ENCODE results near the gene NEDD4L.
"Not testable (repeated sequence)": the region's sequence is repeated elsewhere in the genome, so short reads cannot be mapped to it uniquely, and the experiment has no call there.

The NEDD4L gene

DNA sequence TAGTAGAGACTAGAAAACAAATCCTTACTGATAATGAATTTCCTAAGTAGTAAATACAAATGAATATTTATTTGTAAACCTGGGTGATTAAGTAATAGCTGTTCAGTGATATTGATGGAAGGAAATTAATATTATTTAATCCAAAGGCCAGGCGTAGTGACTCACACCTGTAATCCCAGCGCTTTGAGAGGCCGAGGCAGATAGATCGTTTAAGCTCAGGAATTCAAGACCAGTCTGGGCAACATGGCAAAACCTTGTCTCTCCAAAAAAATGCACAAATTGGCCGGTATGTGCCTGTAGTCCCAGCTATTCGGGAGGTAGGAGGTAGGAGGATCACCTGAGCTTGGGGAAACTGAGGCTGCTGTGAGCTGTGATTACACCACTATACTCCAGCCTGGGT, 228.2 kb downstream of the NEDD4L start:
- TF ChIP-seq, protein P1, sequence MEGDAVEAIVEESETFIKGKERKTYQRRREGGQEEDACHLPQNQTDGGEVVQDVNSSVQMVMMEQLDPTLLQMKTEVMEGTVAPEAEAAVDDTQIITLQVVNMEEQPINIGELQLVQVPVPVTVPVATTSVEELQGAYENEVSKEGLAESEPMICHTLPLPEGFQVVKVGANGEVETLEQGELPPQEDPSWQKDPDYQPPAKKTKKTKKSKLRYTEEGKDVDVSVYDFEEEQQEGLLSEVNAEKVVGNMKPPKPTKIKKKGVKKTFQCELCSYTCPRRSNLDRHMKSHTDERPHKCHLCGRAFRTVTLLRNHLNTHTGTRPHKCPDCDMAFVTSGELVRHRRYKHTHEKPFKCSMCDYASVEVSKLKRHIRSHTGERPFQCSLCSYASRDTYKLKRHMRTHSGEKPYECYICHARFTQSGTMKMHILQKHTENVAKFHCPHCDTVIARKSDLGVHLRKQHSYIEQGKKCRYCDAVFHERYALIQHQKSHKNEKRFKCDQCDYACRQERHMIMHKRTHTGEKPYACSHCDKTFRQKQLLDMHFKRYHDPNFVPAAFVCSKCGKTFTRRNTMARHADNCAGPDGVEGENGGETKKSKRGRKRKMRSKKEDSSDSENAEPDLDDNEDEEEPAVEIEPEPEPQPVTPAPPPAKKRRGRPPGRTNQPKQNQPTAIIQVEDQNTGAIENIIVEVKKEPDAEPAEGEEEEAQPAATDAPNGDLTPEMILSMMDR (IDR thresholded peaks at IDR 0.05; ENCODE audit: extremely low read depth, missing control alignments), result no peak
- no peak for DNase-seq (ENCODE audit: low spot score)

DNA sequence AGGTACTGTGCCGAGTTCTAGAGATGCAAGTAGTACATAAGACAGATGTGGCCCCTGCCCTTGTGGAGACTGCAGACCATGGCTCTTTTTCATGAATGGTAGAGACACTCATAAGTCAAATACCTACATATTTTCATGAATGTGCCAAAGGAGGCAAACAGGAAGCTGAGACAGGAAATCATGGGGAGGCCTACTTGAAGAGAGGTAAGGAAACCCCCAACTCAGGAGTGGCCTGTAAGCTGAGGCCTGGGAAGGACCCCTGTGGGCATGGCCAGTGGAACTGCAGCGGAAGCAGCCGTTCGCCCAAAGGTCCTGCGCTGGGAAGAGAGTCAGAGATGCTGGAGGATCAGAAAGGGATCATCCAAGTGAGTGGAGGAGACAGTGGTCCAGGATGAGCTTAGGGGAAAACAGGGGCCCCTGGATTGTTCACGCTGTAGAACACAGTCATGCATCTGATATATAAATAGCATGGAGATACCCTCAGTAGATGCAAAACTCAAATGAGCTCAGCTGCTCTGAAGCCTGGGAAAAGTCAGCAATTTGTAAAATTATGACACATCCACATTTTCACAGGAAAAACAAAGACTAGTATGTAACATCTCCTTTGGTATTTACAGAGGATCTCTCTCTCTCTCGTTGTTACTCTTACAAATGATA, 228.9 kb downstream of the NEDD4L start:
- TF ChIP-seq, protein P1 (IDR thresholded peaks at IDR 0.05; ENCODE audit: extremely low read depth, missing control alignments), result no peak
- DNase-seq (ENCODE audit: low spot score), result no peak

DNA sequence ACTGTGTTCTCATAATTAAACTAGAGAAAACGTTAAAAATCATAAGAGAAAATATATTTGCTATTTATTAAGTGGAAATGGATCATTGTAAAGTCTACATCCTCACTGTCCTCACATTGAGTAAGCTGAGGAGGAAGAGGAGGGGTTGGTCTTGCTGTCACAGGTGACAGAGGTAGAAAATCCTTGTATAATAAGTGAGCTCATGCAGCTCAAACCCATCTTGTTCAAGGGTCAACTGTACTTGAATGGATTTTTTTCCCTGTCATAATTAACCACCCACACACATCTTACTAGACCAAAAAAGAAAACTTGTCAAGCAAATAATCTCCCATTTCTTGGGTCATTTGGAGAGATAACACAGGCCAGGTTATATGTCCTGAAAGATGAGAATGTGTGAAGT, 231.2 kb downstream of the NEDD4L start:
- TF ChIP-seq, protein P1 (IDR thresholded peaks at IDR 0.05; ENCODE audit: extremely low read depth, missing control alignments), result no peak
- no peak for DNase-seq (ENCODE audit: low spot score)

DNA sequence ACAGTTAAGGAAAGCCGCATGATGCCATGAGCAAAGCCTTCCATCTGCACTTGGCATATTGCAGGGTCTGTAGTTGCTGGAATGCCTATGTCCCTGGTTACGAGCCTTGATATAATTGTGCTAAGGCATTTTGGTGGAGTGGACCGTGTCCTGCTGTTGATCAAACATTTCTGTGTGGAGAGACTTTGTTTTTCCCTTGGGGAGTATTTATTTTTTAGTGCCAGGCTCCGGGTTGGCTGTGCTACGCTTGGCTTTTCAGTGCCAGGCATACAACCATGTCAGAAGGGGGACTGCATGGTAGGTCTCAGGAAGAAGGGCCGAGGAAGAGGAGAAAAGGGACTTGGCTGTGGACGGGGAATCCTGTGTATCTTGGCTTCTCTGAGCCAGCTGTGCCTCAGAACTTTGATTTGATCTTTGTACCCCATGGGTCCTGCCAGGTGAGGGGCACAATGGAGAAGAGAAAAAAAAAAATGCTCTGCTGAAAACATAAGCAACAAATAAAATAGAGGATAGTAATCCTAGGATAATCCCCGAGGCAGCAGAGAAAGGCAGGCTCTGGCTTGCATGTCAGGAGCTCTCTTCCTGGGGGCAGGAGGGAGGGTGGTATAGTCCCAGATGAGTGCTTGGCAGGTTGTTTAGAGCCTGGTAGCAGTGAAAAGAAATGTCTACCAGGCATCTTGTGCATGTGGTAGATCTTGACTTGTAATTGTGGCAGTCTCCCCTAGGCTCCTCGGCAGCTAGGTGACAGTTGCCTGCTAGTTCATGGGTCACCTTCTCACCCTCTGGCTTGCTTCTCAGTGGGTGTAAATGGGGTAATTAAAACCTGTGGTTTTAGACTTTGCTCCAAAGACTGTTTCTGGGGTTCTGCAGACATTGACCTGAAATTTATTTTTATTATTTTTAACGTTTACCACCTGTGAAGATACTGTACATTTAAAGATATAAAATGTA, 233.0 kb downstream of the NEDD4L start:
- DNase-seq (ENCODE audit: low spot score), result no peak
- TF ChIP-seq, protein P1 (IDR thresholded peaks at IDR 0.05; ENCODE audit: extremely low read depth, missing control alignments), result no peak

DNA sequence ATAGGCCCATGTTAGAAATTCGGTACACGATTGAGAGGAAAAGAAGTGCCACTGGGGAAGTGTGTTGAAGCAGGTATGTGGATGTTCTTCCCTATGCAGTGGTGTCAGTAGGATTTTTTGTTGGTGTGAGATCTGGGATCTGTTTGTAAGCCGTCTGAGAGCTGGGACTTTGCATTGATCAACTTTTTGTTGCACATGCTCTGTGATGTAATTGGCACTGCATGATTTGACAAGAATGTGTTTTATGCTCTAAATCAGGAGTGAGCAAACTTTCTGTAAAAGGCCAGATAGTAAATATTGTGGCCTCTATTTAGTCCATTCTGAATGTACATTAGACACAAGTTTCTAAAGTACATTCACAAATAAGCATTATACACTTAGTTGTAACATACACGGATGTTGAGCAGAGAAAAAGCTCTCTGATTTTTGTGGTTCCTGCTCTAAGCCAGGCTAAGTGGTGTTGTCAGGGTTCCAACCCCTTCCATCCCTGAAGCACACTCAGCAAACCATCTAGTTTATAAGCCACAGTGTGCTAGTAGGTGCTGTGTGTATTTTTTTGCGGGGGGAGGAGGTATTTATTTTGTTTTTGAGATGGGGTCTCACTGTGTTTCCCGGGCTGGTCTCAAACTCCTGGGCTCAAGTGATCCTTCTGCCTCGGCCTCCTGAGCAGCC, 235.6 kb downstream of the NEDD4L start:
- no peak for DNase-seq (ENCODE audit: low spot score)
- TF ChIP-seq, protein P1 (IDR thresholded peaks at IDR 0.05; ENCODE audit: extremely low read depth, missing control alignments), result no peak

DNA sequence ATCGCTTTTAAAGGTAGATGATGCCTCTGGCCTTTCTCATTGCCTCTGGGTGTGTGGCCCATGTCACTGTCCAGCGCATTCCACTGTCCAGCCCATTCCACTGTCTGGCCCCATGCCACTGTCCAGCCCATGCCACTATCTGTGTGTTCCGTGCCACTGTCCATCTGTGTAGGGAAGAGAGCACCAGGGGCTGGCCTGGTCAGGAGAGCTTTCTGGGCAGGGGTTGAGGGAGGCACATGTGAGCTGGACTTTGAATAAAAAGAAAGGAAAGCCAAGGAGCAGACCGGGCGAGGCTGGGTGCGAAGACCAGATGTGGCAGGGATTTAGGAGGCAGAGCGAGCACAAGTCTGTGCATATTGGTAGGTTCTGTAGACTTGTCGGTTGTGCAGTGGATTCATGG, 236.2 kb downstream of the NEDD4L start:
- TF ChIP-seq, protein P1 (IDR thresholded peaks at IDR 0.05; ENCODE audit: extremely low read depth, missing control alignments), result no peak

DNA sequence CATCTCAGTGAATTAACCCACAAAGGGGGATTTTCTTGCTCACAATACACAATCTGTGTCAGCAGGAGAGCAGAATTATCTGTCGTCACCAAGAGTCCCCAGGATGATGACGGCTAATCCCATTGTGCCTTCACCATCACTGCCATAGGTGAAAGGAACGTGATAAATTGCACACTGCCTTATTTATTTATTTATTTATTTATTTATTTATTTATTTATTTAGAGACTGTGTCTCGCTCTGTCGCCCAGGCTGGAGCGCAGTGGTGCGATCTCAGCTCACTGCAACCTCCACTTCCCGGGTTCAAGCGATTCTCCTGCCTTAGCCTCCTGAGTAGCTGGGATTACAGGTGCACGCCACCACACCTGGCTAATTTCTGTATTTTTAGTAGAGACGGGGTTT, 238.8 kb downstream of the NEDD4L start:
- not testable (repeated sequence) for DNase-seq (ENCODE audit: low spot score)

More for the DNA sequence above, 236.2 kb downstream of the NEDD4L start:
- DNase-seq (ENCODE audit: low spot score), result no peak

All from GM20000 (cell line).